Activated CD4-positive, alpha-beta T cell treated with anti-CD3 and anti-CD28 coated beads, Interleukin-2, amount 10 ng/mL, durations not matched to agents 7 days and 5 days (primary cell): ENCODE measurements around the gene KCNJ8. TPM values are rescaled to one million over a fixed set of nuclear protein-coding genes. Genes with fewer than 3 reads are reported as not detected.

Experiments used
- CTCF ChIA-PET: fragments of 350-600 bp; sonication (Branson Sonifier 250); formaldehyde crosslinking; loops from one replicate; lab custom pipeline; 2021; ENCODE audit warnings: antibody characterized with exemption; lab: Charles Lee
- POLR2A ChIA-PET: fragments of 350-600 bp; sonication (Branson Sonifier 250); formaldehyde crosslinking; loops from one replicate; lab custom pipeline; 2021; ENCODE audit warnings: antibody characterized with exemption; lab: Charles Lee
- DNase-seq: peaks from one replicate; pipeline ENCODE4 v3.0.0-alpha.2; 2020
- H3K27ac Mint-ChIP-seq: one replicate; pipeline ENCODE4 v1.8.0; 2021; ENCODE audit warnings: mild to moderate bottlenecking, moderate library complexity, mixed read lengths
- H3K27me3 Mint-ChIP-seq: one replicate; pipeline ENCODE4 v1.8.0; 2021; ENCODE audit warnings: mixed read lengths
- H3K36me3 Mint-ChIP-seq: one replicate; pipeline ENCODE4 v1.8.0; 2021; ENCODE audit warnings: low read depth, mixed read lengths
- H3K4me1 Mint-ChIP-seq: one replicate; pipeline ENCODE4 v1.8.0; 2021; ENCODE audit warnings: mixed read lengths
- H3K4me3 Mint-ChIP-seq: one replicate; pipeline ENCODE4 v1.8.0; 2021; ENCODE audit warnings: mild to moderate bottlenecking, moderate library complexity, mixed read lengths
- H3K9me3 Mint-ChIP-seq: one replicate; pipeline ENCODE4 v1.8.0; 2021; ENCODE audit warnings: mixed read lengths
- total RNA-seq, 2 experiments: library from RNA; stranded (reverse); gene quantifications; one replicate each; pipeline ENCODE4 v1.2.3, GENCODE V29; 2021

The KCNJ8 gene
- total RNA-seq, 2 experiments from 2014 or later = not detected

DNA sequence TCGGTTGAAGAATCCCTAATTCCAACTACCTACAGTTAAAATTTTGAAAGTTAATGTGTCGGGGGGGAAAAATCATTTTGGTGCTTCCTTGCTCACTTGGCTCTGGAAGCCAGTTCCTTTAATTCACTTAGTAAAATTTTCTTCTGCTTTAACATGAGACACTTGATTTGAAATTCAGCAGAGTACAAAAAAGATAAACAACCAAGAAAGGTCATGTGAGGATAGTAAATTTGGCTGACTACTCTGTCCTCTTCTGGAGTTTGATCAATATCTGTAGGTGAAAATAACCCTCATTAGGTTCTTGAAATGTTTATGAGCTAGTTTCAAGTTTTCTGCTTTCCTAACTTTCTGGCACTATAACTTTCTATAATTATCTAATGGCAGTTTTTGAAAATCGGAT is 43.4 kb downstream of the KCNJ8 start:
- ChIA-PET POLR2A (no interaction called here), CTCF (no interaction called here)
- Mint-ChIP-seq H3K36me3 (no peaks in the 10 kb centered on the region), H3K9me3 (no peaks in the 10 kb centered on the region), H3K4me3 (no peak overlapping the region), H3K27ac (no peak overlapping the region), H3K27me3 (peaks cover 17% of the 10 kb centered on the region), H3K4me1 (no peaks in the 10 kb centered on the region)
- DNase-seq = no peak

DNA sequence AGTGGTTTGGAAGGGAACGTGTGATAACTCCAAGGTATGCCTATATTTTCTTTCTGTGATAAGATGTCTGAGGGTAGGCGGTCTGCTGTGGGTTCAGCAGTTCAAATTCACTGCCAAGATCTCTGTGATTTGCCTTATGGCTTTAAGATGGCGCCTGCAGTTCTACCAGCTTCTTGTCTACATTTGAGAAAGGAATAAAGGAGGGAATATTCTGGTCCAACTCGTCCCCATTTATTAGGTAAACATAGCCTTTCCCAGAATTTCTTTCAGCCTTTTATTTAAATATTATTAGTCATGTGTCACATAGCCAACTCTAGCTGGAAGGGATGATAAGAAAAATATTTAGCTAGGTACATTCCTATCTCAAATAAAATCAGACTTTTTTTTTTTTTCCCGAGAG is 48.8 kb downstream of the KCNJ8 start:
- Mint-ChIP-seq H3K27ac (no peak overlapping the region), H3K9me3 (no peaks in the 10 kb centered on the region), H3K36me3 (no peaks in the 10 kb centered on the region), H3K4me1 (no peaks in the 10 kb centered on the region), H3K27me3 (peaks cover 9% of the 10 kb centered on the region), H3K4me3 (no peak overlapping the region)
- POLR2A ChIA-PET = no interaction called here
- CTCF ChIA-PET = no interaction called here
- DNase-seq = no peak

DNA sequence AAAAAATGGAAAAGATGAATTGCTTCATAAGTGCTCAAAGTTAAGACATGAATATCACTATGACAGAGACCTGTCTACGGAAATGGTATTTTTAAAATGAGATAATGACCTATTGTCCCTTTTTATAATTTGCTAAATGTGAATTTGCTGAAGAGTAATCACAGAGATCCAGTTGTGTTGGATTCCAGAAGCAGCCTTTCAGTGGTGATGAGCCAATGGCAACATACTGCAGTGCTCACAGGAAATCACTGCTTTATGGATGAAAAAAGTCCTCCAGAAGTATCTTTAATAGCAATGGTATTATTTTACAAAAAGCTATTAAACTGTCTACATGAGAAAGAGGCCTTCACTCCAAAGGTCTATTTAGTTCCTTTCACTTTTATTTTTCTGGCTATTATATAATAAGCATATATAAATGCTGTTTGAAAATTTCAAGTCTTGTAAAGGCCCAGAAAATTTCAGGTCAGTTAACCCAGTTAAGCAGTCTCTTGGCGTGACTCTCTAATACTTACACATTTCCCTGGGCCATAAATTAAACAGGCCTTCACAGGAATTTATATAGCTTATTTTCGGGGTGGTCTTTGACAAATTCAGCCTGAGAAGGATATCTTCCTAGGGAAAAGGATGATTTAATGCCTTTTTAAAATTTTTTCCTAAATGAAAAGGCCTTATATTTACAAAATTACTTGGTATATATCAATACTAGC is 55.4 kb downstream of the KCNJ8 start:
- no peak for DNase-seq
- Mint-ChIP-seq H3K36me3 (no peaks in the 10 kb centered on the region), H3K9me3 (no peaks in the 10 kb centered on the region), H3K27me3 (peaks cover 3% of the 10 kb centered on the region), H3K27ac (no peak overlapping the region), H3K4me1 (no peaks in the 10 kb centered on the region), H3K4me3 (no peak overlapping the region)
- ChIA-PET CTCF (no interaction called here), POLR2A (no interaction called here)

DNA sequence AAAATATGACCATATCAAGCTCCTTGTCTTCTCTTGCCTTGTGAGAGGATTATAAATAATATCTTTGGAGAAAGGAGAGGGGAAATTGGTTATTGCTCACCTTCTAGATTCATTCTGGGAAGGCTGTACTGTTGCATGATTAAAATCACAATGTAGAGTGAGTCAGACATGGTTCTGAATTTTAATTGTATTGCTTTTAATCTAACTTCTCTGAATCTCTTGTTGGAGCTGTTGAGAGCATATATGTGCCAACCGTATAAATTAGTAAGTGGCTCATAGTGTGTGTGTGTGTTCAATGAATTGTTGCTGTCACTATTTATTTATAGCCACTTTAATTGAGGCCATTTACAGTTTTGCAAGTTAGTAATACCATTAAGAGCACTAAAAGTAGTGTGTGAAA is 56.1 kb downstream of the KCNJ8 start:
- no peaks in the 10 kb centered on the region for H3K9me3 Mint-ChIP-seq
- no peaks in the 10 kb centered on the region for H3K4me1 Mint-ChIP-seq
- H3K27ac Mint-ChIP-seq = no peak overlapping the region
- peaks cover 5% of the 10 kb centered on the region for H3K27me3 Mint-ChIP-seq
- H3K36me3 Mint-ChIP-seq = no peaks in the 10 kb centered on the region
- CTCF ChIA-PET = no interaction called here
- H3K4me3 Mint-ChIP-seq = no peak overlapping the region
- POLR2A ChIA-PET = no interaction called here
- no peak for DNase-seq

DNA sequence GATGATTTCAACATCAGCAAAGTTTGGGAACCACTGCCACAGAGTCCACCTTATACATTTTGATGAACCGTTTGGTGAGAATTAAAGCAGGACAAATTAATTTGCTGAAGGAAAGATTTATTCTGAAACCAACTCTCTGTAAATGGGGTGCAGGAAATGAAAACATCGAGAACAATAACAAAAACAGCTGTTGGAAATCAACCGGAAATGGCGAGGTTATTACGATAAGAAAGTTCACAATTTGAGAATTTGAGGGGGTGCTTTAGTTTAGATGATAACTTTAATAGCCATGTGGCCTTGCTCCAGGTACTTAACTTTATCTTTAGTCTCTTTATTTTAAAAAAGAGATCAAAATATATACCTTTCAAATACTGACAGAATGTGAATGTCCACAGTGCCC is 56.7 kb downstream of the KCNJ8 start:
- H3K27ac Mint-ChIP-seq = no peak overlapping the region
- H3K36me3 Mint-ChIP-seq = no peaks in the 10 kb centered on the region
- CTCF ChIA-PET = no interaction called here

DNA sequence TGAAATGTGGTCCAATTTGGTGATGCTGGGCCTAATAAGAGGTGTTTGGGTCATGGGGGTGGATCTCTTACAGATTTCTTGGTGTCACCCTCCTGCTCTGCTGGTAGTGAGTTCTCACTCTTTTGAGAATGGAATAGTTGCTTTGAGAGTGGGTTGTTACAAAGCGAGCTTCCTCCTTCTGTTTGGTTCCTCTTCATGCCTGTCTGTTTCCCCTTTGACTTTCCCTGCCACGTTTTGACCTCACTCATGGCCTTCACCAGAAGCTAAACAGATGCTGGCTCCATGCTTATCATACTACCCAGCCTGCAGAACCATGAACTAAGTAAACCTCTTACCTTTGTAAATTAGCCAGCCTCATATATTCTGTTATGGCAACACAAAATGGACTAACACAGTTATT is 59.1 kb downstream of the KCNJ8 start:
- ChIA-PET POLR2A (no interaction called here), CTCF (no interaction called here)
- DNase-seq = no peak
- H3K36me3 Mint-ChIP-seq = no peaks in the 10 kb centered on the region
- peaks cover 4% of the 10 kb centered on the region for H3K4me1 Mint-ChIP-seq
- H3K27ac Mint-ChIP-seq = no peak overlapping the region
- H3K27me3 Mint-ChIP-seq = peaks cover 3% of the 10 kb centered on the region
- no peak overlapping the region for H3K4me3 Mint-ChIP-seq
- H3K9me3 Mint-ChIP-seq = no peaks in the 10 kb centered on the region

More for the DNA sequence above, 56.7 kb downstream of the KCNJ8 start:
- peaks cover 5% of the 10 kb centered on the region for H3K27me3 Mint-ChIP-seq
- H3K9me3 Mint-ChIP-seq = no peaks in the 10 kb centered on the region
- no peaks in the 10 kb centered on the region for H3K4me1 Mint-ChIP-seq
- H3K4me3 Mint-ChIP-seq = no peak overlapping the region
- POLR2A ChIA-PET = no interaction called here
- DNase-seq = no peak

Other genes starting within 250 kb of the KCNJ8 start
- under 1 TPM in 1 of 2 experiments, not detected in 1; 0.12 TPM for gene SPX, start 248.4 kb downstream of the KCNJ8 start, total RNA-seq
- gene GYS2, start 169.9 kb downstream of the KCNJ8 start, total RNA-seq = not detected
- 1,000 to 10,000 TPM in 1 of 2 experiments, 100 to 1,000 TPM in 1; 819 to 1,195 TPM for gene LDHB, start 116.9 kb downstream of the KCNJ8 start, total RNA-seq
- gene ABCC9, start 166.7 kb upstream of the KCNJ8 start, total RNA-seq = not detected